Activated T-helper 1 cell treated with anti-CD3 and anti-CD28 coated beads, Interleukin-12 subunit alpha, Interleukin-12 subunit beta, Interleukin-2, Interleukin-4 antibody, amounts not matched to agents 30 ng/mL and 10 ng/mL and 1 ng/mL, durations not matched to agents 14 hours and 24 hours and 36 hours (primary cell): ENCODE measurements around the gene EFS. TPM values are rescaled to one million over a fixed set of nuclear protein-coding genes. Genes with fewer than 3 reads are reported as not detected.

Source experiments
- DNase-seq: peaks from one replicate; pipeline ENCODE4 v3.0.0; 2021; ENCODE audit warnings: low spot score
- H3K27ac Mint-ChIP-seq: one replicate; pipeline ENCODE4 v1.8.0; 2021; ENCODE audit warnings: mild to moderate bottlenecking, mixed read lengths
- H3K27me3 Mint-ChIP-seq: one replicate; pipeline ENCODE4 v1.8.0; 2022; ENCODE audit warnings: mild to moderate bottlenecking, moderate library complexity, mixed read lengths; ENCODE audit not compliant: insufficient read depth
- H3K36me3 Mint-ChIP-seq: one replicate; pipeline ENCODE4 v1.8.0; 2021; ENCODE audit warnings: low read depth, mixed read lengths
- H3K4me1 Mint-ChIP-seq: one replicate; pipeline ENCODE4 v1.8.0; 2021; ENCODE audit warnings: low read depth, mixed read lengths
- H3K4me3 Mint-ChIP-seq: one replicate; pipeline ENCODE4 v1.8.0; 2021; ENCODE audit warnings: mild to moderate bottlenecking, moderate library complexity, mixed read lengths
- H3K9me3 Mint-ChIP-seq: one replicate; pipeline ENCODE4 v1.8.0; 2021; ENCODE audit warnings: mixed read lengths
- intact Hi-C: fragments of 100-400 bp; cut with micrococcal nuclease; formaldehyde crosslinking; loops from one replicate; pipeline ENCODE4 v1.15.1; 2024
- total RNA-seq: library from RNA; stranded (reverse); gene quantifications from 2 replicates; pipeline ENCODE4 v1.2.3, GENCODE V29; 2022

Gene EFS
- total RNA-seq, 1 donor from 2014 or later = not detected

DNA sequence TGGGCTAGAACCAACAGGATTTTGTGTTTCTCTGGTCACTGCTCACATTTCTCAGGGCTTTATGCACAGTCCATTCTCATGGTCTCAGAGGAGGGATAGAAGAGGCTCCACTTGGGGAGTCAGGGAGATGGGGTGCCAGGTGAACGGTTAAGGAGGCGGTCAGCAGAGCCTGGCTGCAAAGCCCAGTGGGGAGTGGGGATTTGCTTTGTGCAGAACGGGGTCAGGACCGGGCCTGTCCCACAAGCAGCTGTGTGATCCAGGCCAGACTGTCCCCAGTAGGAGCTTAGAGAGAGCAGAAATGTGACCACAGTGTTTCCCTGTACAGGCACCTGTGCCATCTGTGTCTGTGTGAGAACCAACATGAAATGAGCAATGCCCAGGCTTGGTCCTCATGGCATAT lies 16.0 kb upstream of the EFS start:
- Mint-ChIP-seq H3K4me3 (no peak overlapping the region), H3K9me3 (no peaks in the 10 kb centered on the region), H3K27me3 (peaks cover 4% of the 10 kb centered on the region), H3K4me1 (no peaks in the 10 kb centered on the region), H3K36me3 (no peaks in the 10 kb centered on the region), H3K27ac (no peak overlapping the region)
- intact Hi-C loops = loop anchor here (1.0 kb wide), 3 partner anchors 53 to 260 kb away; no protein-coding TSS in a partner anchor
- no peak for DNase-seq

DNA sequence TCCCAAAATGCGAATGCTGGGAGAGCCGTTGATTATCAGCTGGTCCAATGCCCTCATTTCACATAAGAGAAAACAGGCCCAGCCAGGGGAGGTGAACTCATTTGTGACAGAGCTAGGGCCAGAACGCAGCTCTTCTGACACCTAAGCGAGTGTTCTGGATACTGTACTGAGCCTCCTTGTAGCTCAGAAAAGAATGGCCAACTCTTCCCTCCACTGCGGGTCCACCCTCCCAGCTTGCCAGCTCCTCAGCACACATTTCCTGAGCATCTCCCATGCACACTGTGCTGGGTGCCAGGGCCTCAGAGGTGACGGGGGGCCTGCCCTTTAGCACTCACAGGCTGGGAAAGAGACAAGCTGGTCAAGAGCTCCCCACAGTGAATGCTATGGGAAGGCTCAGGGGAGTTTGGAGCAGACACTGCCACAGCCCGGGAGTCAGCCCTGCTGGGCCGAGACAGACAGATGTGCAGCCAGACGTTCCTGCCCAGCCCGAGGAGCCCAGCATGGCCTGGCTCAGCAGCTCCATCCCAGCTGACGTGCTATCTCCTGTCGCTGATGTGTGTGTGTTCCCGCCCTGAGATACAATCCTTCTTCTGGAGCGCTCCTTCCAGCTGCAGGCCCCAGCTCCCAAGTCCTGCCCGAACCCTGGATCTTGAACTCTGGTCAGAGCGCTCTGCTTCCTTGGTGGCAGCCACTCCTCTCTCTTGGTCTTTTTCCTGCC lies 15.4 kb upstream of the EFS start:
- H3K27me3 Mint-ChIP-seq = peaks cover 4% of the 10 kb centered on the region
- no peak overlapping the region for H3K4me3 Mint-ChIP-seq
- no peaks in the 10 kb centered on the region for H3K36me3 Mint-ChIP-seq
- no peaks in the 10 kb centered on the region for H3K9me3 Mint-ChIP-seq
- H3K27ac Mint-ChIP-seq = no peak overlapping the region
- H3K4me1 Mint-ChIP-seq = no peaks in the 10 kb centered on the region
- no peak for DNase-seq
- intact Hi-C loops = loop anchor here (1.0 kb wide), 3 partner anchors 52 to 259 kb away; no protein-coding TSS in a partner anchor

DNA sequence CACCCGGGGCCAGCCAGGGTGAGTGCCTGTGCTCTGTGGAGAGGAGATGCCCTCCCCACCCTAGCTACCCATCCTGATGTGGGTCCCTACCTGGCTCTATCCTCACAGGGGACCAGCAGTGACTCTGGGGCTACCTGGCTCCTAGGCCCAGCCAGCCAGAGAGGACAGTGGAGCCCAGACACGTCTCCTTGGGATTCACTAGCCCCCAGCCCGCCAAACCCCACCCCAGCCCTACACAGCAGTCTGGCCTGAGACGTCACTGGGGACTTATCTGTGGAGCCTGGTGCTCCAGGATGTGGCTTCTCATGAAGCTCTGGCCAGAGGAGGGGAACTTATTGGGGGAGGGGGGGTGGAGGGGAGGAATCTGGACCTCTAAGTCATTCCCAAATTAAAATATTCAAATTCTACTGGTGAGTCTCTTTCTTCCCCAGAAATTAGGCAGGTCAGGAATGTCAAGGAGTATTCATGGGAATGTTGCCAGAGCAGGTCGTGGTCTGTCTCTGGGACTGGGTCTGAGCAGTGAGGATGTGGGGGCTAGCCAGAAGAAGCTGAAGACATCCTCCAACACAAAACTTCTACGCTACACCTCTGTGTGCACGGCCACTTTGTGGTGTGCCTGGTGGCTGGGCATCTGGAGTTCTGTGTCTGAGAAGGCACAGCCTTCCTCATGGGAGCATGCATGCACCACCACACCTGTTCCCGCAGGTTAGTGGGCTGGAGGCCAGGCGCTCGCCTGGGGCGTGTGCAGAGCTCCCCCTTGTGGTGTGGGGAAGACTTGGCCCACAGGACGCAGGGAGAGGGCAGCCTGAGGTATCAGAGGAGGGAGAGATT lies 14.6 kb upstream of the EFS start:
- H3K36me3 Mint-ChIP-seq = no peaks in the 10 kb centered on the region
- no peaks in the 10 kb centered on the region for H3K4me1 Mint-ChIP-seq
- intact Hi-C loops = loop anchor here (1.0 kb wide), 3 partner anchors 51 to 258 kb away; no protein-coding TSS in a partner anchor
- no peak overlapping the region for H3K4me3 Mint-ChIP-seq
- no peak overlapping the region for H3K27ac Mint-ChIP-seq
- DNase-seq = peak; percentile 48
- H3K9me3 Mint-ChIP-seq = no peaks in the 10 kb centered on the region
- H3K27me3 Mint-ChIP-seq = peaks cover 2% of the 10 kb centered on the region

DNA sequence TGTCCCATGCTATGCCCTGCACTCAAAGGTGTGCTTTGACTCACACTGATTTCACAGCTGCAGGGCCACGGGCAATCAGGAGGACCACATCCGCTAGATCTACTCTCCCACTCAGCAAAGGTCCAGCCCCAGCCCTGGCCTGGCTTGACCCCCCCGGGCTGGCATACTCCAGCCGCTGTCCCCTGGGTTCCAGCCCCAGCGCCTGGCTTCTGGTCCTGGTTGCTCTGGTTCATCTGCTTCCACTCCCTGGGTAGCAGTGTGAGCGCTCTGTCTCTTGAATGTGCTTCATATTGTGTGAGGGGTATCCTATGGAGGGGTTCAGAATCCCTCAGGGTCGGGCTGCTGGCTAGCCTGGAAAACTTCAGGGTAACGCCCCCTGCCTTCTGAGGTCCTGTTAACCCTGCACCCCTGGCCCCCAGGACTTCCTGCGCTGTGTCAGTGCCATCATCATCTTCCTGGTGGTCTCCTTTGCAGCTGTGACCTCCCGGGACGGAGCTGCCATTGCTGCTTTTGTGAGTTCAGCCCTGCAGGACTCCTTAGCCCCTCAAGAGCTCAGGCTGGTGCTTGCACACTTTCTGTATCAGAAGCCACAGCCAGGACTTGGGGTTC lies 13.7 kb upstream of the EFS start:
- Mint-ChIP-seq H3K36me3 (no peaks in the 10 kb centered on the region), H3K27me3 (peaks cover under 1% of the 10 kb centered on the region), H3K4me3 (no peak overlapping the region), H3K27ac (no peak overlapping the region), H3K9me3 (no peaks in the 10 kb centered on the region), H3K4me1 (no peaks in the 10 kb centered on the region)
- DNase-seq = no peak
- intact Hi-C loops = no loop called here

DNA sequence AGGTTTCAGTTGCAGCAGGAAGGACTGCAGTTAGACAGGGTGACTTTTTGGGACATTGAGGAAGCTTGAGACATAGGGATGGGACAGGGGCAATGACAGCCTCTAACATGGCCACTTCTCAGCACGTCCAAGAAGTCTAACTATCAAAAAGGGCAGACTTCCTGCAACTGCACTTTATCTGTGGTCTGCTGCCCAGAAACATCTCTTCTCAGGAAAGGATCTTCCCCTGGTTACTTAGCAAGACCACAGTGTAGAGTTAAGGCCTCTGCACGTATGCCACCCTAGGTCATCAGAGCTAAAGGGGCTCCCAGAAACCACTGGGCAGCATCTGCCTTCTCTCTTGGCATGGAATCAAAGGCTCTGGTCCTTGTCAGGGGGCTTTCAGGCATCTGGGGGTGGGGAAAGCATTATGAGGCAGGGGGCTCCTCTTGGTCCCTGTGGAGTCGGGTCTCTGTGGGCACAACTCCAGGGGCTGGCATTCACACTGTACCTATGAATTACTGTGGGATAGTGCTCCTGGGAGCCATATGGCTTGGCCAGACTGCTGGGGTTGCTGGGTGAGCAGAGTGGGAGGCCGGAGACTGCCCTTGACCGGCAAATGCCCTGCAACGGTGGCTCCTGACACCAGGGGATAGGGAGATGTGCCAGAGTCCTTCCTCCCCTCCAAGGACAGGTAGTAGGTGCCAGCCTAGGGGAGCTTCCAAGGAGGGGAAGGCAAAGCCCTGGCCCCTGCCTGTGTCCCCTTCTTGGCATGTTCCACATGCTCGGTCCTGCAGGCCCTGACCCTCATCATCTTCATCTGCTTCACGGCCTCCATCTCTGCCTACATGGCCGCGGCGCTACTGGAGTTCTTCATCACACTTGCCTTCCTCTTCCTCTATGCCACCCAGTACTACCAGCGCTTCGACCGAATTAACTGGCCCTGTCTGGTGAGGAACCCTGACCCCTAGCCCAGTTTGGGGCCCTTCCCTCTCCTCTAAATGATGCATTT lies 12.9 kb upstream of the EFS start:
- no peaks in the 10 kb centered on the region for H3K4me1 Mint-ChIP-seq
- no peaks in the 10 kb centered on the region for H3K36me3 Mint-ChIP-seq
- no peak overlapping the region for H3K4me3 Mint-ChIP-seq
- intact Hi-C loops = no loop called here
- peaks cover 2% of the 10 kb centered on the region for H3K27me3 Mint-ChIP-seq
- H3K9me3 Mint-ChIP-seq = no peaks in the 10 kb centered on the region
- DNase-seq = no peak
- H3K27ac Mint-ChIP-seq = no peak overlapping the region

DNA sequence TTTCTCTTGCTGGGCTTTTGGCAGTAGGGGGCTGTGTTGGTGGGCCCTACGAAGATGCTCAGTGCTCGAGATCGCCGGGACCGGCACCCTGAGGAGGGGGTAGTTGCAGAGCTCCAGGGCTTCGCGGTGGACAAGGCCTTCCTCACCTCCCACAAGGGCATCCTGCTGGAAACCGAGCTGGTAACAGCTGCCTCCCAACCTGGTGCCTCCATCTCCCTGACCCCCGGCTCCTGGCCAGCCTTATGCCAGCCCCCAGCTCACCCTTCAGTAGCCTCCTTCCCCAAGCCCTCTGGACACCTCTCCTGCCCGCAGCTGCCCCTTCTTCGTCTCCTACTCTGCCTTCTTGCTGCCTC lies 12.2 kb upstream of the EFS start:
- no peak overlapping the region for H3K4me3 Mint-ChIP-seq
- no peaks in the 10 kb centered on the region for H3K36me3 Mint-ChIP-seq
- intact Hi-C loops = no loop called here
- DNase-seq = no peak
- H3K27ac Mint-ChIP-seq = no peak overlapping the region
- H3K4me1 Mint-ChIP-seq = no peaks in the 10 kb centered on the region
- H3K27me3 Mint-ChIP-seq = peaks cover 2% of the 10 kb centered on the region
- no peaks in the 10 kb centered on the region for H3K9me3 Mint-ChIP-seq

DNA sequence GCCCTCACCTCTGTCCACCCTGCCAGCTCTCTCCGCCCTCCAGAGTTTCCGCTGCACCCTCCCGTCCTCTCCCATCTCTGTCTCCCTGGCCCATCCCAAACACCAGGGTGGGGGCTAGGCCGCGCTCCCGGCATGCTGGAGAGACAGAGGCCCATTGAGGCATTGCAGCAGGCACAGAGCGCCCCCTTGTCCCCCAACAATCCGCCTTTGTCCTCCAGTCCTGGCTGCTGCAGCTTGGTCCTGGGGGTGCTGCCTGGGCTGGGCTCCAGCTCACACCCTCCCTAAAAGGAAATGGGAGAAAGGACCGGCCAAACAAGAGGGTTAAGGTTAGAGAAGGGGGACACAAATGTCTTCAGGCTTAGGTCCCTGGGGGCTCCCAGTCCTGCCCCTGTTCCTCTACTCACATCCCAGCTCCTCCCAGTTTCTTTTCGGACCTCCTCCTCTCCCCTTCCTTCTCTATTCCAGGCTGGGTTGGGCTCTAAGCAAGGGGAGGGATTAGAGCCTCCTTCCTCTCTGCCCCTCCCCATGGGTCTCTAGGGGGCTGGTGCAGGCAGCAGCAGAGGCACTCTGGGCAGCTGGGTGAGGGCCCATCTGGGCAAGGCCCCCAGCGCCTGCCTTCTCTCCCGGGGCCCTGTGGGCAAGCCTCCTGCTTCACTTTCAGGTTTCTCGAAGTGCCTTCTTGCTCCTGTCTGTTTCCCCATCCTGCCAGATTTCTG lies 11.7 kb upstream of the EFS start, which contains the start of gene CMTM5:
TSS of gene CMTM5 (plus strand) at position 565 of the 716 bp plus-strand sequence. CDS start 206 bp downstream, outside the sequence.
- no peak for DNase-seq
- intact Hi-C loops = no loop called here
- Mint-ChIP-seq H3K9me3 (no peaks in the 10 kb centered on the region), H3K27ac (no peak within 1 kb of the TSS), H3K27me3 (peaks cover 2% of the 10 kb centered on the region), H3K4me3 (no peak within 1 kb of the TSS), H3K4me1 (no peaks in the 10 kb centered on the region), H3K36me3 (no peaks in the 10 kb centered on the region)

DNA sequence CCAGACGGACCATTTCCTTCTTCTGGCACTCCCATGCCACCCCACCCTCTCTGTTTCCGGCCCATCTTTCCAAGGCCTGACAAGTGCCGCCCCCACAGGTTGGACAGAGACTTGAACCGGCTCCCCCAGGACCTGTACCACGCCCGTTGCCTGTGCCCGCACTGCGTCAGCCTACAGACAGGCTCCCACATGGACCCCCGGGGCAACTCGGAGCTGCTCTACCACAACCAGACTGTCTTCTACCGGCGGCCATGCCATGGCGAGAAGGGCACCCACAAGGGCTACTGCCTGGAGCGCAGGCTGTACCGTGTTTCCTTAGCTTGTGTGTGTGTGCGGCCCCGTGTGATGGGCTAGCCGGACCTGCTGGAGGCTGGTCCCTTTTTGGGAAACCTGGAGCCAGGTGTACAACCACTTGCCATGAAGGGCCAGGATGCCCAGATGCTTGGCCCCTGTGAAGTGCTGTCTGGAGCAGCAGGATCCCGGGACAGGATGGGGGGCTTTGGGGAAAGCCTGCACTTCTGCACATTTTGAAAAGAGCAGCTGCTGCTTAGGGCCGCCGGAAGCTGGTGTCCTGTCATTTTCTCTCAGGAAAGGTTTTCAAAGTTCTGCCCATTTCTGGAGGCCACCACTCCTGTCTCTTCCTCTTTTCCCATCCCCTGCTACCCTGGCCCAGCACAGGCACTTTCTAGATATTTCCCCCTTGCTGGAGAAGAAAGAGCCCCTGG lies 10.7 kb upstream of the EFS start:
- Mint-ChIP-seq H3K4me1 (no peaks in the 10 kb centered on the region), H3K36me3 (no peaks in the 10 kb centered on the region), H3K27ac (no peak overlapping the region), H3K4me3 (no peak overlapping the region), H3K9me3 (no peaks in the 10 kb centered on the region), H3K27me3 (peaks cover 2% of the 10 kb centered on the region)
- DNase-seq = no peak
- intact Hi-C loops = no loop called here

DNA sequence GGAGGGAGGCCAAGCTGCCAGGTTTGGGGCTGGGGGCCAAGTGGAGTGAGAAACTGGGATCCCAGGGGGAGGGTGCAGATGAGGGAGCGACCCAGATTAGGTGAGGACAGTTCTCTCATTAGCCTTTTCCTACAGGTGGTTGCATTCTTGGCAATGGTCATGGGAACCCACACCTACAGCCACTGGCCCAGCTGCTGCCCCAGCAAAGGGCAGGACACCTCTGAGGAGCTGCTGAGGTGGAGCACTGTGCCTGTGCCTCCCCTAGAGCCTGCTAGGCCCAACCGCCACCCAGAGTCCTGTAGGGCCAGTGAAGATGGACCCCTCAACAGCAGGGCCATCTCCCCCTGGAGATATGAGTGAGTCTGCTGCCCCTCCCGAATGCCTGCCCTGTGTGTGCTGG lies 8.1 kb upstream of the EFS start:
- intact Hi-C loops = no loop called here
- Mint-ChIP-seq H3K27ac (no peak overlapping the region), H3K4me3 (no peak overlapping the region), H3K4me1 (no peaks in the 10 kb centered on the region), H3K9me3 (no peaks in the 10 kb centered on the region), H3K27me3 (peaks cover 7% of the 10 kb centered on the region), H3K36me3 (no peaks in the 10 kb centered on the region)
- no peak for DNase-seq

DNA sequence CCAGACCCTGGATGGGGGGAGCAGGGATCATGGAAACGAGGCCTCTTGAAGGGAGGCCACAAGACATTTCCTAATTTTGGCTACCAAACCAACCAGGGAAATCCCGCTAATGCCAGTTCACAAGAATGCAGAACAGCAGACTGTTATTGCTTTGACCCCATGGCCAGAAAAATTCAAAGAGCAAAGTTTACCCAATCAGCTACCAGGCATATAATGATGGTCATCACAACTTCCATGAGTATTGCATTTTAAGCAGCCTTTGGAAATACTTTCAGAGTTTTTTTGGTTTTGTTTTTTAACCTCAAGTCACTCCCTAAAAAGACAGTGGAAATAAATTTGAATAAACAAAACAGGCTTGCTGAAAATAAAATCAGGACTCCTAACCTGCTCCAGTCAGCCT lies 7.5 kb upstream of the EFS start, which contains the start of gene IL25:
TSS of gene IL25 (plus strand) at position 301 of the 400 bp plus-strand sequence.
- intact Hi-C loops = no loop called here
- Mint-ChIP-seq H3K36me3 (no peaks in the 10 kb centered on the region), H3K27ac (no peak within 1 kb of the TSS), H3K9me3 (no peaks in the 10 kb centered on the region), H3K4me1 (no peaks in the 10 kb centered on the region), H3K27me3 (peaks cover 7% of the 10 kb centered on the region), H3K4me3 (no peak within 1 kb of the TSS)
- DNase-seq = no peak

DNA sequence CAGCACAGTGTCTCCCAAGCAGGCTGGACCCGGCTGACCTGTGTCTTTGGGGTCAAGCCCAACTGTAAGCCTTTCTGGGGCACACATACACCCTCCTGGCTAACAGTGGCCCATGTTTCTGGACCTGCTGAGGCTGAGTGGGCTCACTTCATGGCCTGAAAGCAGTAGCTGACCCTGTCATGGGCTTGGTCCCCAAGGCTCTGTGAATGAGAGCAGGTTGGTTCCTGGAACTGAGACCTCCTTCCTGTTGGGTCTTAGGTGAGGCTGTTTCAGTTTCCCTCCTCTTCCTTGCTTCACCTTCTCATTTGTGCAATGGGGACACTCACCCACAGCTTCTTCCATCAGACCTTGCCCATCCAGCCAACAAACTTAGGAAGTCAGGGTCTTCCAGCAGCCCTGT lies 6.9 kb upstream of the EFS start:
- intact Hi-C loops = no loop called here
- Mint-ChIP-seq H3K36me3 (no peaks in the 10 kb centered on the region), H3K27me3 (peaks cover 13% of the 10 kb centered on the region), H3K9me3 (no peaks in the 10 kb centered on the region), H3K27ac (no peak overlapping the region), H3K4me1 (no peaks in the 10 kb centered on the region), H3K4me3 (no peak overlapping the region)
- no peak for DNase-seq
